RWPE2 (cell line): Measurements from ENCODE around the gene TAF11L2.
"Not testable (repeated sequence)": the region's sequence is repeated elsewhere in the genome, so short reads cannot be mapped to it uniquely, and the experiment has no call there.

Experiments used
- ATAC-seq: fragments of 200-7000 bp; cut with Tn5 transposase; 3 replicates; pipeline ENCODE4 v1.9.1; 2021; ENCODE audit warnings: low read depth
- DNase-seq: peaks from one replicate; pipeline ENCODE4 v3.0.0-alpha.2; 2020; ENCODE audit warnings: low spot score
- H3K27ac ChIP-seq: fragments of 450-650 bp; 2 replicates; pipeline ENCODE4 v1.5.1; 2017; ENCODE audit warnings: mild to moderate bottlenecking; ENCODE audit not compliant: poor library complexity, severe bottlenecking
- H3K27me3 ChIP-seq: fragments of 250-450 bp; sonication (Bioruptor Pico); 2 replicates; pipeline ENCODE4 v1.5.1; 2021; ENCODE audit warnings: mild to moderate bottlenecking, moderate library complexity; ENCODE audit not compliant: insufficient read depth, poor library complexity, severe bottlenecking
- H3K36me3 ChIP-seq: fragments of 250-450 bp; sonication (Bioruptor Pico); 2 replicates; pipeline ENCODE4 v1.5.1; 2020; ENCODE audit warnings: low read depth, mild to moderate bottlenecking, moderate library complexity
- H3K4me1 ChIP-seq: fragments of 250-450 bp; sonication (Bioruptor Pico); 2 replicates; pipeline ENCODE4 v1.5.1; 2021; ENCODE audit warnings: mild to moderate bottlenecking, moderate library complexity; ENCODE audit not compliant: insufficient read depth, poor library complexity, severe bottlenecking
- H3K4me3 ChIP-seq: fragments of 250-450 bp; sonication (Bioruptor Pico); 2 replicates; pipeline ENCODE4 v1.5.1; 2021; ENCODE audit warnings: mild to moderate bottlenecking, moderate library complexity; ENCODE audit not compliant: severe bottlenecking
- H3K9me3 ChIP-seq: fragments of 250-450 bp; sonication (Bioruptor Pico); 2 replicates; pipeline ENCODE4 v1.5.1; 2021; ENCODE audit warnings: mild to moderate bottlenecking, moderate library complexity; ENCODE audit not compliant: severe bottlenecking
- TF ChIP-seq, protein P1 (sequence below): fragments of 450-650 bp; IDR thresholded peaks from one replicate; pipeline ENCODE4 v1.5.1; 2017; ENCODE audit warnings: mild to moderate bottlenecking, moderate library complexity; ENCODE audit not compliant: poor library complexity, severe bottlenecking

Gene TAF11L2

DNA sequence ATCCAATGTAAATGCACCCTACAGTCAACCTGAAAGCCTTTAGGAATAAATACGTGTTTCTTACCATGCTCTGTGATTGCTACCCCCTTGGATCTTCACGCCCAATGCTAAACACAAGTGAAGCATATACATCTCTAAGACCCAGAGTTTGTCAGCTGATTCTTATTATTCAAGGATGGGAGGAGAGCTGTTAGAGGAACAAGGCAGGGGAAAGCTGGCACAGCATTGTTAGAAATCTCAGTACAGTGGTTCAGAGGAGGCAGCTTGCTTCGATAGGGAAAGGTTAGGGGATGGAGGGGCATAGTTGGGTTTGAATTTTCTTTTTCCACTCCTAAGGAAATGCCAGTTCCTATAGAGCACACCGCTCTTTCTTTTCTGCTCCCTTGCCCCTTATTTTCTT, 16.7 kb upstream of the TAF11L2 start:
- Histone ChIP-seq H3K4me1 (no peaks in the 10 kb centered on the region), H3K4me3 (no peak overlapping the region), H3K27me3 (no peaks in the 10 kb centered on the region), H3K36me3 (no peaks in the 10 kb centered on the region), H3K27ac (no peak overlapping the region), H3K9me3 (no peaks in the 10 kb centered on the region)
- TF ChIP-seq, protein P1, sequence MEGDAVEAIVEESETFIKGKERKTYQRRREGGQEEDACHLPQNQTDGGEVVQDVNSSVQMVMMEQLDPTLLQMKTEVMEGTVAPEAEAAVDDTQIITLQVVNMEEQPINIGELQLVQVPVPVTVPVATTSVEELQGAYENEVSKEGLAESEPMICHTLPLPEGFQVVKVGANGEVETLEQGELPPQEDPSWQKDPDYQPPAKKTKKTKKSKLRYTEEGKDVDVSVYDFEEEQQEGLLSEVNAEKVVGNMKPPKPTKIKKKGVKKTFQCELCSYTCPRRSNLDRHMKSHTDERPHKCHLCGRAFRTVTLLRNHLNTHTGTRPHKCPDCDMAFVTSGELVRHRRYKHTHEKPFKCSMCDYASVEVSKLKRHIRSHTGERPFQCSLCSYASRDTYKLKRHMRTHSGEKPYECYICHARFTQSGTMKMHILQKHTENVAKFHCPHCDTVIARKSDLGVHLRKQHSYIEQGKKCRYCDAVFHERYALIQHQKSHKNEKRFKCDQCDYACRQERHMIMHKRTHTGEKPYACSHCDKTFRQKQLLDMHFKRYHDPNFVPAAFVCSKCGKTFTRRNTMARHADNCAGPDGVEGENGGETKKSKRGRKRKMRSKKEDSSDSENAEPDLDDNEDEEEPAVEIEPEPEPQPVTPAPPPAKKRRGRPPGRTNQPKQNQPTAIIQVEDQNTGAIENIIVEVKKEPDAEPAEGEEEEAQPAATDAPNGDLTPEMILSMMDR: no peak
- ATAC-seq (no peak), DNase-seq (no peak)

DNA sequence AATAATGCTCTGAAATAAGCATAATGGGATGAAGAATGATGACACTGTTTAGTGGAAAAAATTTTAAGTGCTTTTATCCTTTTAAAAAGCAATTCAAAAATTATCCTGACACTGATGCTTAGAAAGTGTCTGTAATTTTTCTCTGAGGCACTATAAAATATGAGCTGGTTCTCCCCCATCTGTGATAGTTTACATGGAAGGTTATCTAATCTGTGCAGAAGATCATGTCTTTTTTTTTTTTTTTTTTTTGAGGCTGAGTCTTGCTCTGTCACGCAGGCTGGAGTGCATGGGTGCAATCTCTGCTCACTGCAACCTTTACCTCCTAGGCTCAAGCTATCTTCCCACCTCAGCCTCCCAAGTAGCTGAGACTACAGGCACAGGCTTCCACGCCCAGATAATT, 15.2 kb upstream of the TAF11L2 start:
- Histone ChIP-seq H3K36me3 (no peaks in the 10 kb centered on the region), H3K9me3 (no peaks in the 10 kb centered on the region), H3K27me3 (no peaks in the 10 kb centered on the region), H3K27ac (no peak overlapping the region), H3K4me1 (no peaks in the 10 kb centered on the region), H3K4me3 (no peak overlapping the region)
- ATAC-seq (no peak), DNase-seq (no peak)
- TF ChIP-seq, protein P1: no peak

DNA sequence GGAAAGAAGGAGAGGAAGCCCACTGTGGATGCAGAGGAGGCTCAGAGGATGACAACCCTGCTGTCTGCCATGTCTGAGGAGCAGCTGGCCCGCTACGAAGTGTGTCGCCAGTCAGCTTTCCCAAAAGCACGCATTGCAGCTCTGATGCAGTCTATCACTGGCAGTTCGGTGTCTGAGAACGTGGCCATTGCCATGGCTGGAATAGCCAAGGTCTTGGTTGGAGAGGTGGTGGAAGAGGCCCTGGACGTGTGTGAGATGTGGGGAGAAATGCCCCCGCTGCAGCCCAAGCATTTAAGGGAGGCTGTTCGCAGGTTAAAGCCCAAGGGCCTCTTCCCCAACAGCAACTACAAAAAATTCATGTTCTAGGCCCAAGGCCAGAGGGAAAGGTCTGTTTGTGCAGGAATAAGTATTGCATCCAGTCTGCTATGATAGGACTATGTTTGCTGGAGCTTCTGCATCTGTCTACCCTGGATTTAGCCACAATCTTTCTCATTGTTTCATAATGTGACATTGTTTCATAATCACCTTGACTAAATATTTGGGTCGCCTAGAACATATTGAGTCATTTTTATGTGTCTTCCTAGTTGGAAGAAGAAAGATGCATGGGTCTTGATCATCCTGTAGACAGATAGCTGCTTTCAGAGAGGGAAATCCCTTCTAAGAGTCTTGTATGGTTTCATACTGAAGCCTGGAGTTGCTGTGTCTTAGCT, 11.4 kb upstream of the TAF11L2 start:
- DNase-seq, H3K36me3 ChIP-seq, H3K4me3 ChIP-seq, H3K4me1 ChIP-seq, H3K9me3 ChIP-seq, ATAC-seq, H3K27me3 ChIP-seq, H3K27ac ChIP-seq: not testable (repeated sequence)

DNA sequence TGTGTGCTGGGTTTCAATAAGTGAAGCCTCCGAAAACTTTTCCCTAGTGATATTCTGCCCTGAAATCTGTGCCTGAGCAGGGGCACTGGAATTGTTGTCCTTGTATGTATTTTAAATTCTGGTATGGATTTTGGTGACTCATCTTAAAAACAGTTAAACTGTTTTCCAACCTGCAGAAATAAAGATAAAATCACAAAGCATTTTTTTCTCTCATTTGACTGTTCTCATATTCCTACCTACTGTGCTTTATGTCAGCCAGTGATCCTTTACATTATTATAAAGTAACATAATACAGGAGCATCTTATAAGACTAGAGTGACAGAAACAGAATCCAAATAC, 10.9 kb upstream of the TAF11L2 start:
- Histone ChIP-seq H3K27ac (no peak overlapping the region), H3K4me3 (no peak overlapping the region), H3K27me3 (peaks cover 3% of the 10 kb centered on the region), H3K4me1 (no peaks in the 10 kb centered on the region), H3K9me3 (no peaks in the 10 kb centered on the region), H3K36me3 (no peaks in the 10 kb centered on the region)
- TF ChIP-seq, protein P1: no peak
- ATAC-seq (no peak), DNase-seq (no peak)

DNA sequence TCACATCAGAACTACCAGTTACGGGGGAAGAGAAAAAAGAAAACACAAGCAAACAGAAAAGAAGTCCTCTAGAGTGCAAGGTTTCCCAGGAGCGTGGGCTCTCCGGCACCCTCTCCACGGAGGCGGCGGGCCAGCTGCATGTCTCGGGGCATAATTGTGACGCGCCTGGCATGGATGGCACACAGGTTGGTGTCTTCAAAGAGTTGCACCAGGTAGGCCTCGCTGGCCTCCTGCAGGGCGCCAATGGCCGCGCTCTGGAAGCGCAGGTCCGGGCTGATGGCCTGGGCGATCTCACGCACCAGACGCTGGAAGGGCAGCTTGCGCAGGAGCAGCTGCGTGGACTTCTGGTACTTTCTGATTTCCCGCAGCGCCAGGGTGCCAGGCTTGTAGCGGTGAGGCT, 6.8 kb upstream of the TAF11L2 start:
- not testable (repeated sequence) for H3K27me3 ChIP-seq, ATAC-seq, H3K36me3 ChIP-seq, H3K9me3 ChIP-seq, H3K27ac ChIP-seq, H3K4me3 ChIP-seq, H3K4me1 ChIP-seq, DNase-seq

DNA sequence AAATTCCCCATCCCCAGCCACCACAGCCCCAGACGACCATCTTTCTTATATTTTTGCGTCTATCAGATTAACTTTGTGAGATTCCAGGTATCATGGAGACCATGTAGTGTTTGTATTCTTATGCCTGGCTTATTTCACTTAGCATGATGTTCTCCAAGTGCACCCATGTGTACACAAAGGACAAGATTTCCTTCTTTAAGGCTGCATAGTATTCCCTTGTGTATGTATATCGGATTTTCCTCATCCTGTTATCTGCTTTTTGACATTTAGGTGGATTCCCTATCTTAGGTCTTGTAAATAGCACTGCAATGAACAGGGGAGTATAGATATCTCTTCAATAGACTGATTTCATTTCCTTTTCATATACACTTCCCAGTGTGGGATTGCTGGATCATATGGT, 5.3 kb upstream of the TAF11L2 start:
- DNase-seq (no peak), ATAC-seq (no peak)
- H3K4me1 ChIP-seq: no peaks in the 10 kb centered on the region
- TF ChIP-seq, protein P1: no peak
- H3K4me3 ChIP-seq: no peak overlapping the region
- H3K27me3 ChIP-seq: peaks cover 3% of the 10 kb centered on the region
- no peaks in the 10 kb centered on the region for H3K36me3 ChIP-seq
- no peak overlapping the region for H3K27ac ChIP-seq
- no peaks in the 10 kb centered on the region for H3K9me3 ChIP-seq
